Activated CD4-positive, alpha-beta T cell treated with anti-CD3 and anti-CD28 coated beads, Interleukin-2, amount 10 ng/mL, durations not matched to agents 24 days and 14 days (primary cell): ENCODE data around the gene UCKL1. TPM values are rescaled to one million over a fixed set of nuclear protein-coding genes. Genes with fewer than 3 reads are reported as not detected.
"Not testable (repeated sequence)": the region's sequence is repeated elsewhere in the genome, so short reads cannot be mapped to it uniquely, and the experiment has no call there.

Experiments used
- DNase-seq: peaks from one replicate; pipeline ENCODE4 v3.0.0; 2022
- H3K27ac Mint-ChIP-seq: one replicate; pipeline ENCODE4 v1.8.0; 2022; ENCODE audit warnings: mild to moderate bottlenecking, mixed read lengths
- H3K27me3 Mint-ChIP-seq: one replicate; pipeline ENCODE4 v1.8.0; 2022; ENCODE audit warnings: mixed read lengths
- H3K36me3 Mint-ChIP-seq: one replicate; pipeline ENCODE4 v1.8.0; 2022; ENCODE audit warnings: low read depth, mild to moderate bottlenecking, mixed read lengths
- H3K4me1 Mint-ChIP-seq: one replicate; pipeline ENCODE4 v1.8.0; 2021; ENCODE audit warnings: mixed read lengths
- H3K4me3 Mint-ChIP-seq: one replicate; pipeline ENCODE4 v1.8.0; 2022; ENCODE audit warnings: mild to moderate bottlenecking, moderate library complexity, mixed read lengths
- H3K9me3 Mint-ChIP-seq: one replicate; pipeline ENCODE4 v1.8.0; 2021; ENCODE audit warnings: mixed read lengths
- intact Hi-C: fragments of 100-400 bp; cut with micrococcal nuclease; formaldehyde crosslinking; loops from one replicate; pipeline ENCODE4 v1.15.1; 2023
- total RNA-seq: library from RNA; stranded (reverse); gene quantifications from 2 replicates; pipeline ENCODE4 v1.2.3, GENCODE V29; 2022

The UCKL1 gene
- total RNA-seq, 1 donor from 2014 or later = 49.5 TPM

- H3K27ac Mint-ChIP-seq = no peak overlapping the region
- H3K9me3 Mint-ChIP-seq = no peaks in the 10 kb centered on the region
- DNase-seq = no peak
- intact Hi-C loops = no loop called here
- H3K36me3 Mint-ChIP-seq = peaks cover 28% of the 10 kb centered on the region
- no peaks in the 10 kb centered on the region for H3K27me3 Mint-ChIP-seq
- peaks cover 12% of the 10 kb centered on the region for H3K4me1 Mint-ChIP-seq
- H3K4me3 Mint-ChIP-seq = no peak overlapping the region
Measured at GRCh38 chr20:63920226-63920625, 36.0 kb downstream of the UCKL1 start.

DNA sequence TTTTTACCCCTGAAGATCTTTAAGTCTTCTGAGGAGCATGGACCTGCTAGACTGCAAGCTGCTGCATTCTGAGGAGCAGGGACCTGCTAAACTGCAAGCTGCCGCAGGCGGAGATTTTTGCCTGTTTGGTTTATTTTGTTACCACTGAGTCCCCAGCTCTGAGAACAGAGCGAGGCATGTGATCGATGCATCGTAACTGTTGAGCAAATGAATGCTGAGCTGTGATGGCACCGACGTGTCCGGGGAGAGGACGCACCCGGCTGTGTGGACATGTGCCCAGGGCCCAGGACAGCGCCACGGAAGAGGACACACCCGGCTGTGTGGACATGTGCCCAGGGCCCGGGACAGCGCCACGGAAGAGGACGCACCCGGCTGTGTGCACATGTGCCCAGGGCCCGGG lies 37.1 kb downstream of the UCKL1 start:
- Mint-ChIP-seq H3K36me3 (peaks cover 30% of the 10 kb centered on the region), H3K27me3 (no peaks in the 10 kb centered on the region), H3K9me3 (no peaks in the 10 kb centered on the region), H3K4me1 (peaks cover 6% of the 10 kb centered on the region), H3K4me3 (no peak overlapping the region), H3K27ac (no peak overlapping the region)
- intact Hi-C loops = no loop called here
- no peak for DNase-seq

GRCh38 chr20:63917811-63918210 lies 38.4 kb downstream of the UCKL1 start:
- DNase-seq = no peak
- Mint-ChIP-seq H3K4me1 (peaks cover 5% of the 10 kb centered on the region), H3K27me3 (no peaks in the 10 kb centered on the region), H3K36me3 (peaks cover 29% of the 10 kb centered on the region), H3K9me3 (no peaks in the 10 kb centered on the region), H3K4me3 (no peak overlapping the region), H3K27ac (no peak overlapping the region)
- intact Hi-C loops = no loop called here

- peaks cover 27% of the 10 kb centered on the region for H3K36me3 Mint-ChIP-seq
- intact Hi-C loops, H3K4me3 Mint-ChIP-seq, DNase-seq, H3K27ac Mint-ChIP-seq, H3K27me3 Mint-ChIP-seq, H3K4me1 Mint-ChIP-seq, H3K9me3 Mint-ChIP-seq: not testable (repeated sequence)
Measured at GRCh38 chr20:63916371-63916939, 39.8 kb downstream of the UCKL1 start.

GRCh38 chr20:63915471-63915870 lies 40.7 kb downstream of the UCKL1 start:
- Mint-ChIP-seq H3K27me3 (no peaks in the 10 kb centered on the region), H3K27ac (no peak overlapping the region), H3K36me3 (peaks cover 27% of the 10 kb centered on the region), H3K4me3 (no peak overlapping the region), H3K9me3 (no peaks in the 10 kb centered on the region), H3K4me1 (peaks cover 14% of the 10 kb centered on the region)
- DNase-seq = no peak
- intact Hi-C loops = no loop called here

GRCh38 chr20:63913768-63914167 lies 42.4 kb downstream of the UCKL1 start:
- Mint-ChIP-seq H3K4me1 (peaks cover 18% of the 10 kb centered on the region), H3K27me3 (no peaks in the 10 kb centered on the region), H3K4me3 (no peak overlapping the region), H3K9me3 (no peaks in the 10 kb centered on the region), H3K36me3 (peaks cover 28% of the 10 kb centered on the region), H3K27ac (no peak overlapping the region)
- intact Hi-C loops = no loop called here
- no peak for DNase-seq

DNA sequence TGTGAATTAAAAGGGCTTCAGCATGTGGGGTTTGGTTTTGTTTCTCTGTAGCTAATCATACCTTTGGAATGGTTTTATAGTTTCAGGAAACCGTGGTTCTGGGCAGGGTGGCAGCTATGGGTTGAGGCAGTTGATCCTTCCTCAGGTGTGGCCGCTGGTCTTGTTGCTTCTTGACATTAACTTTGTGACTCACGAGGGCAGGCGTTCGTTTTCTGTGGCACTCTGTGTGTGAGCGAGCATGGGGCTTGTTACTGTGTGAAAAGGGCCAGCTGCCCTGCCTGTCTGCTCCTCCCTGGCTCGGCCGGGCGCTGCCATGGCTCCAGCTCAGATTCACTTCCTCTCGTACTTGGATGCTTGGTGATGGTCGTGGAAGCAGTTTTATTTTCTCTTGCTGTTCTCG lies 45.0 kb downstream of the UCKL1 start:
- intact Hi-C loops = no loop called here
- no peaks in the 10 kb centered on the region for H3K9me3 Mint-ChIP-seq
- no peak for DNase-seq
- peak overlapping the region; percentile 35 for H3K27ac Mint-ChIP-seq
- no peaks in the 10 kb centered on the region for H3K27me3 Mint-ChIP-seq
- peaks cover 23% of the 10 kb centered on the region for H3K4me1 Mint-ChIP-seq
- peaks cover 14% of the 10 kb centered on the region for H3K36me3 Mint-ChIP-seq
- H3K4me3 Mint-ChIP-seq = no peak overlapping the region

DNA sequence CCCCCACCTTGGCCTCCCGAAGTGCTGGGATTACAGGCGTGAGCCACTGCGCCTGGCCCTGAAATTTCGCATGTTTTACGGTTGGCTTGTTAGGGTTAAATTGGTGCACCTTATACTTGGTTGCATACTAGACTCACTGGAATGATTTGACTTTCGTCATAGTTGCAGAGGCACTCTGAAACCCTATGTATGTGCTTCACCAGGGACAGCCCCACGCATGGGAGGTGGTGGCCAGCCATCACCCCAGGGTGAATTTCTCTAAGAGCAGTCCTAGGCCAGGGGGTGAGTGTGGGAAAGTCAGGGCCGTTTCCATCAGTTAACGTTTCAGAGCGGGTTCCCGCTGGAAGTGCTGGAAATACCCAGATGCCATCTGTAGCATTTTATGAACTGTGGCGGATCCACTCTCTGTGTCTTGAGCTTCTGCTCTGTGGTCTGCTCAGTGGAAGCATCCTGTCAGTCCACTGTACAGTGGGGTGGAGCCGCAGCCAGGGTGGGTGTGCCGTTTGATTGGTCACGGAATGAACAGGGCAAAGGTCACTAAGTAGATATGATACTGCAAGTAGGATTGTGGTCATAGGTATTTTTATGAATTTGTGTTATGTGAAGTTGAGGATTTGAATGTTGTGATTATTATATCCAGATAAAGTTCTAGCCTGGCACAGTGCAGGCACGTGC lies 48.1 kb downstream of the UCKL1 start:
- Mint-ChIP-seq H3K9me3 (no peaks in the 10 kb centered on the region), H3K27me3 (no peaks in the 10 kb centered on the region), H3K4me3 (no peak overlapping the region), H3K27ac (peak overlapping the region; percentile 4), H3K4me1 (peaks cover 31% of the 10 kb centered on the region), H3K36me3 (peaks cover 10% of the 10 kb centered on the region)
- DNase-seq = no peak
- intact Hi-C loops = no loop called here

- Mint-ChIP-seq H3K27ac (peak overlapping the region; percentile 47), H3K4me3 (no peak overlapping the region), H3K27me3 (no peaks in the 10 kb centered on the region), H3K4me1 (peaks cover 33% of the 10 kb centered on the region), H3K36me3 (peaks cover 16% of the 10 kb centered on the region), H3K9me3 (no peaks in the 10 kb centered on the region)
- intact Hi-C loops = loop anchor here (5.0 kb wide), 1 partner anchor 218 kb away; no protein-coding TSS in a partner anchor
- no peak for DNase-seq
Measured at GRCh38 chr20:63903796-63904561, 52.2 kb downstream of the UCKL1 start.

GRCh38 chr20:63900413-63900812 lies 55.8 kb downstream of the UCKL1 start:
- no peaks in the 10 kb centered on the region for H3K9me3 Mint-ChIP-seq
- no peak for DNase-seq
- H3K4me3 Mint-ChIP-seq = no peak overlapping the region
- H3K27me3 Mint-ChIP-seq = no peaks in the 10 kb centered on the region
- peaks cover 54% of the 10 kb centered on the region for H3K4me1 Mint-ChIP-seq
- H3K36me3 Mint-ChIP-seq = peaks cover 33% of the 10 kb centered on the region
- H3K27ac Mint-ChIP-seq = no peak overlapping the region
- intact Hi-C loops = loop anchor here (5.0 kb wide), 1 partner anchor 222 kb away; no protein-coding TSS in a partner anchor

DNA sequence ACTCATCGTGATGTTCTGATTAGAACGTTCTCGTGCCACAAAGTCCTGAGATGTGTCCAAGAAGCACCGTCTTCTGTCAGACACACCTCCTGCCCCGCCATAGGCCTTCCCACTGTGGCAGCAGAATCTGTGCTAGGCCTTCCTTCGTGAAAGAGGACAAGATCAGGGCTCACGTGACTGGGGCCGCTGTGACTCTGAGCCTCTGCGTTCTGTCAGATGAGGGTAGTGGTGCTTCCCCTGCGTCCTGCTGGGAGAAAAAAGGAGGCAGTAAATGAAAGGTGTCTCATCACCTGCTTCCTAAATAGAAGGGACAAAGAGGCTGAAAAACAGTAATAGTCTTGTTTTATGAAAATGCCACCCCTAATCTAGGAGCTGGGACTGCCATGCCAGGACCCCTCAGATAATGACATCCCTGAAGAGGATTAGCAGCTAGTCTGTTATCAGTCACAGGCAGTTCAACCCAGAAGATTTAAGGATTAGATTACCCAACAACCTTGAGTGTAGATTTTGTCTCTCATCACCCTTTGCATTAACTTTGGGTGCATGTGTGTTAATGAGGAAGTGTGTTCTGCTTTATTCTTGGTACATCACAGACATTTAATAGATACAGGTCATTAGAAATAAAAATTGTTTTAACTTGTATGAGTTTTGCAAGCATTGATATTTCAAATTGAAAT lies 57.2 kb downstream of the UCKL1 start:
- Mint-ChIP-seq H3K27me3 (peaks cover 2% of the 10 kb centered on the region), H3K27ac (peak overlapping the region; percentile 41), H3K9me3 (no peaks in the 10 kb centered on the region), H3K4me1 (peaks cover 52% of the 10 kb centered on the region), H3K4me3 (no peak overlapping the region), H3K36me3 (peaks cover 33% of the 10 kb centered on the region)
- intact Hi-C loops = loop anchor here (5.0 kb wide), 1 partner anchor 58 kb away; the partner anchor contains the start of gene UCKL1
- no peak for DNase-seq

GRCh38 chr20:63897978-63898561 lies 58.1 kb downstream of the UCKL1 start:
- peaks cover 48% of the 10 kb centered on the region for H3K4me1 Mint-ChIP-seq
- H3K9me3 Mint-ChIP-seq = no peaks in the 10 kb centered on the region
- intact Hi-C loops = loop anchor here (2.0 to 5.0 kb wide), 2 partner anchors 39 to 59 kb away; partner anchors contain the start of gene UCKL1
- H3K4me3 Mint-ChIP-seq = peak overlapping the region; percentile 76
- no peak for DNase-seq
- H3K27me3 Mint-ChIP-seq = peaks cover 3% of the 10 kb centered on the region
- peaks cover 31% of the 10 kb centered on the region for H3K36me3 Mint-ChIP-seq
- peak overlapping the region; percentile 59 for H3K27ac Mint-ChIP-seq
